HG03159 (cell line): ENCODE data around the gene GPC5.
"Not testable (repeated sequence)": the region's sequence is repeated elsewhere in the genome, so short reads cannot be mapped to it uniquely, and the experiment has no call there.

ENCODE experiments used
- ATAC-seq: cut with Tn5 transposase; IDR thresholded peaks from one replicate; pipeline ENCODE4 v1.9.1; 2021; ENCODE audit warnings: mild to moderate bottlenecking, moderate library complexity; ENCODE audit not compliant: unreplicated experiment

The GPC5 gene

DNA sequence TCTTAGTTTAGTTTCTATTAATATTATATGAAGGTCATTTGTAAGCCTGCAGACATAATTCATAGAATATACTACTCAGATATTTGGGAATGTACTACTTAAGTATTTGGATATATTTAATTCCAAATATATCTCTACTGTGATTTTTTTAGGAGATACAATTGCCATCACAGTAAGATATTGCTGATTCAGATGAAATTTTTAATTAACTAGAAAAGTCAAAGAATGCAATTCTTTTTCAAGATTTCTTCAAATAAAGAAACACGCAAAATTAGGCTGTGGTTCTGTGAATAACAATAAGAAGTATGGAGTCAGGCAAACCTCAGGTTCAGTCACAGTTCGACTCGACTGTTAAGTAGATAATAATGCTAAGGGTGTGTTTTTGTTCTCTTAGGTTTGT is 1277.8 kb downstream of the GPC5 start:
- ATAC-seq, result no peak

DNA sequence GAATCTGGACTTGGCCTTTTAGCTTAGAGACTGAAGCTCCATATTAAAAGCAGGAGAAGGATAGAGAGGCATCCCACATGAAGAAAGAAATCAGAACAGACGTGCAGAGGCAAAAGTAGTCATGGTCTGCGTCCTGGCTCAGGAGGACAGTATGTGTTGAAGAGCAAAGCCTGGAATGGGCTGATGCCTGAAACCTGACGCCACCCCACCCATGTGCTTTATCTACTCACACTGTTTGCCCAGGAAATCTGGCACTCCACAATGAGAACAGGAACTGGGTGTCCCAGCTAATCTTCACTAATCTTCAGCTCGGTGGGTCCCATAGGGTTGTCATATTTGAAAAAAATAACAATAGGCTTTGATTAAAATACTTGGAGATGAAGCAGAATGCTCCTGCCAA is 1279.2 kb downstream of the GPC5 start:
- ATAC-seq, result no peak

DNA sequence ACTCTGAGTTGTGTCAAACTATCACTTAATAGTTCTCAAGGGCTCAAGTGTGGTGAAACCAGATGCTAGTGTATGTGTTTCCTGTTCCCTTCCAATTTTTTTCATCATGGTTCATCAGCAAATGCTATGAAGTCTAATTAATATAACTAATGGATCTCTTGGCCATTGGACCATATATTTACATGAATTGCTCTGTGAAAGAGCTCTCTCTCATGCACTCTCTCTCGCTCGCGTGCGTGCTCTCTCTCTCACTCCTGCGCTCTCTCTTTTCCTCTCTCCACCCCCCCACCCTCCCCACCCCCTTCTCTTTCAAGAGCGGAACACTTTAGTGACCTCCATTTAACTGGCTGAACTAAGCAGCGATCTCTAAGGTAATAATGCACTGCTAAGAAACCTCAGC is 1281.2 kb downstream of the GPC5 start:
- no peak for ATAC-seq

DNA sequence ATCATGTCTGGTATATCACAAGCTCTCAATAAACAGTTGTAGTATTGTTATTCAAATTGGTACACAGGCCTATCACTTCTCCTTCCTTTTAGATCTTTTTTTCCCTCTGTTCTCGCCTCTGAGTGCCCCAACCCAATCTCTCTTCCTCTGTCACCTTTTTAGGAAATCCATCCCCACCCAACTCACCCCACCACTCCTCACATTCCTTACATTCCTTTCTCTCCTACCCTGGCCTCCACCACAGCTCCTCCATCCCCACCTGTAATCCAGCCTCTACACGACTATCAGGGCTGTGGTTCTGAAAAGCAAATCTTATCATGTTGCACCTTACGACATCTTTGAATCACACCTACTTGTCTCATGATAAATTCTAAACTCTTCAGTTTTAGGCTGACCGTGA is 1282.8 kb downstream of the GPC5 start:
- ATAC-seq, result no peak

DNA sequence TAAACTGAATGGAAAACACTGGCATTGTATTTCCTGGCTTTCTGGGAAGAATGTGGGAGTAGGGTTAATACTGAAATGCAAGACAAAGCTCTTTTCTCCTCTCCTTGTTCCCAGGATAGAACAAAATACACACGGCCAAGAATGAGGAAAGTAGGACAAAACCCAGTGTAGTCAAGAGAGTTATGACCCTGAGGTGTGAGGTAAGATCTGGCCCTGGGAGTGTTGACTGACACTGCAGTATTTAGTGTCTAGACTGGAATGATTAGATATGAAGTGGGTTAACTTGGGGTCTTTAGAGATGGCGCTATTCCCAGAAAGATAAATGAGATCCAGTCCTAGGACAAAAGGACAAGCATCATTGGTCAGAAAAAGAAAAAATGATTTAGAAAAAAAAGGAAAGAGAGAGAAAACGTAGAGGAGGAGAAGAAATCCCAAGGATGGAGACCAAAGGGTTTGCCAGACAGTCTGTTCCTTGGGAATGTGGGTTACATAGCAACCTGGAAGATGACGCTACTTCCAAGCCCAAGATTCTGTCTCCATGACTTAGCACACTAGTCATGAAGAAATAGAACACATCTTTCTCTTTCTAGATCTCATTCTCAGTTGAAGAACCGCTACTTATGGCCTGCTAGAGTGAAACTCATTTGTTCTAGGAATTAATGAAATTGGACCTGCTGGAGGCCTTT is 1284.6 kb downstream of the GPC5 start:
- ATAC-seq, result no peak

DNA sequence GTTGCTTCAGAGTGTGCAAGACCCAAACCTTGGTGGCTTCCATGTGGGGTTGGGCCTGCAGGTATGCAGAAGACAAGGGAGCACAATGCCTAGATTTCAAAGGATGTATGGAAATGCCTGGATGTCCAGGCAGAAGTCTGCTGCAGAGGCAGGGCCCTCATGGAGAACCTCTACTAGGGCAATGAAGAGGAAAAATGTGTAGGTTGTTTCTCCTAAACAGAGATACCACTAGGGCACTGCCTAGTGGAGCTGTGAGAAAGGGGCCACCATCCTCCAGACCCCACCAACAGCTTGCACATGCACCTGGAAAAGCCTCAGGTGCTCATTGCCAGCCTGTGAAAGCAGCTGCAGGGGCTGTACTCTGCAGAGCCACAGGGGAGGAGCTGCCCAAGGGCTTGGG is 1295.6 kb downstream of the GPC5 start:
- no peak for ATAC-seq

DNA sequence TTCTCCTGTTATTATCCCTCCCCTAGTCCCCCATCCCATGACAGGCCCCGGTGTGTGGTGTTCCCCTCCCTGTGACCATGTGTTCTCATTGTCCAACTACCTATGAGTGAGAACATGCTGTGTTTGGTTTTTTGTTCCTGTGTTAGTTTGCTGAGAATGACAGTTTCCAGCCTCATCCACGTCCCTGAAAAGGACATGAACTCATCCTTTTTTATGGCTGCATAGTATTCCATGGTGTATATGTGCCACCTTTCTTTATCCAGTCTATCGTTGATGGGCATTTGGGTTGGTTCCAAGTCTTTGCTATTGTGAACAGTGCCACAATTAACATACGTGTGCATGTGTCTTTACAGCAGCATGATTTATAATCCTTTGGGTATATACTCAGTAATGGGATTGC is 1297.4 kb downstream of the GPC5 start:
- ATAC-seq, result not testable (repeated sequence)

DNA sequence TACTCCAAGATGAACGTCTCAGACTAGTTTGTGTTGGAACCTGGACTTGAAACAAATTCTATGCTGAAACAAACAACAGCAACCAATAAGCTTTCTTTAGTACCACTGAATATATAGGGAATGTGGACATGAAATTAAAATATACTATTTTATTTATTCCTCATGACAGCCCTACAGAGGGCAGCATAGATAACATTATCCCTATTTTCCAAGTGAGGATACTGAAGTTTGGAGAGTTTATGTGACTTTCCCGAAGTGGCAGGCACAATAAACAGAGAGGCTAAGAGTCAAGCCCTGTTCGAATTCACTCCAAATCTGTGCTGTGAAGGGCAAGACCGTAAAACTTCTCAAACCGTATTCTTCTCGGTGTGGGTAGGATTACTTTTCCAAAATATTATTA is 1318.3 kb downstream of the GPC5 start:
- no peak for ATAC-seq

DNA sequence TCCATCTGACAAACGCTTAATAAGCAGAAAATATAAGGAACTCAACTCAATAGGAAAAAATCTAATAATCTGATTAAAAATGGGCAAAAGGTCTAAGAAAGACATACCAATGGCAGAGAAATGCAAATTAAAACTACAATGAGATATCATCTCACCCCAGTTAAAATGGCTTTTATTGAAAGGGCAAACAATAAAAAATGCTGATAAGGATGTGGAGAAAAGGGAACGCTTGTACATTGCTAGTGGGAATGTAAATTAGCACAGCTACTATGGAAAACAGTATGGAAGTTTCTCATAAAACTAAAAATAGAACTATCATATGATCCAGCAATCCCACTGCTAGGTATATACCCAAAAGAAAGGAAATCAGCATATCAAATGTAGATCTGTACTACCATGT is 1319.4 kb downstream of the GPC5 start:
- no peak for ATAC-seq

DNA sequence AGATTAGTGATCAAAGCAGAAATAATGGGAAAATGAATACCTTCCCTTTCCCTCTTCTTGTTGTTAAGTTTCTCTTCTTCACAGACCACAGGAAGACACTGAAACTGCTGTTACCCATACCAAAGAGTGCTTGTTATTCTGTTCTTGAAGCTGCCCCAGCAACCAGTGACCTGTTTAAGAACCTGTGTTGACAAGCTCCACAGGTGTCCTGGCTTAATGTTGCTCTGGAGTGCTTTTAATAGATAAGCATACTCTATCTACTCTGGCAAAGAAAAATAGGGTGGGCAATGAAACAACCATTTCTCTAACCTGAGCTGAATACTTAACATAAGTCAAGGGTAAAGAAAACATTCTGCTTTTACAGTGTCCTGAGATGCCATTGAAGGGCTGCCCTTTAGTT is 1321.4 kb downstream of the GPC5 start:
- no peak for ATAC-seq

DNA sequence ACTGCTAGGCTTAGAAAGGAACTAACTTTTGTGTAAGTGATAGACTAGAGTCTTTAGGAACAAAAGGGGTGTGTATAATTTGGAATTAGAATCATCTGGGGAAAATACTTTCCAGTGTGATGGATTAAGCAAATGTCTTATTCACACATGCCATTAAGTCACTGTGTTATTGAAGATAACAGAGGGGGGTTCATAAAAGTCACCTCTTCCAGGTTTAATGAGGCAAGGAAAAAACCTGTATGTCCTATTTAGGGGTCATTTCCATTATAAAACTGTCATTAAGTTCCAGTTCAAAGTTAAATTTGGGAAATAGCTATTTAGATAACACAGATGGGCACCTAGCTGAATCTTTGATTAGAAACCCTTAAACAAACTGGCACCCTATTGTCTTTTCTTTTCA is 1323.2 kb downstream of the GPC5 start:
- ATAC-seq, result no peak

DNA sequence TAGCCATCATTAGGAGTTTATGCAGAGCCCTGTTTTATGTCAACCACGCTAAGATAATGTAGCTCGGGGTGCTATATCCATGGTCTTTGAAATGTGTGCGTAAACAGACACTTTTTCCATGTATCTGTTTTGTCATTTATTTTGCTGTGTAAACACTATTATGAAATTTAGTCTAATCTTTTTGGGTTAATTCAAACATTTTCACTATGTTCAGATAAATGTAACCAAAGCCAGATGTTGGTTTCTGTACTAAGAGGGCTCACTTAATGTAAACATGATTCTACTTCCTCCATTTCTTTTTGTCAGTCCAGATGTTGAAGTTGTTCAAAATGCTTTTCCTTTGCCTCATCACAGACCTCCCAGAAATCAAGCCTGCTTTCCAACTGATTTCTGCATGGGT is 1328.7 kb downstream of the GPC5 start:
- ATAC-seq, result no peak

DNA sequence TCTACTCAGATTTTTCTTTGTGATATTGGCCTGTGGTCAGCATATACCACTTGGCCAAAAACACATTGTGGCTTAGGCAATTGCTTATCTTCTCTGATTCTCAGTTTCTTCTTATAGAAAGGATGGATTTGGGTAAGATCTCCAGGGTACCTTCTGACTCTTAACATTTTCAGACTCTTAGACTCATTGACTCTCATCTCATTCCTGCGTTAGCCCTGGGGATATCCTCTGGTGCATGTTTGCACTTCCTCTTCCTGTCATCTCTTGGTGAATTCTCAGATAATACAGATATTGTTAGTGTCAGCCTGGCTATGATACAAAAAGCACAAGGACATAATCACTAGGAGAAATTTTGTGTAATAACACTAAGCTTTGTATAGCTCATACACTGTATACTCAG is 1335.6 kb downstream of the GPC5 start:
- ATAC-seq, result no peak

DNA sequence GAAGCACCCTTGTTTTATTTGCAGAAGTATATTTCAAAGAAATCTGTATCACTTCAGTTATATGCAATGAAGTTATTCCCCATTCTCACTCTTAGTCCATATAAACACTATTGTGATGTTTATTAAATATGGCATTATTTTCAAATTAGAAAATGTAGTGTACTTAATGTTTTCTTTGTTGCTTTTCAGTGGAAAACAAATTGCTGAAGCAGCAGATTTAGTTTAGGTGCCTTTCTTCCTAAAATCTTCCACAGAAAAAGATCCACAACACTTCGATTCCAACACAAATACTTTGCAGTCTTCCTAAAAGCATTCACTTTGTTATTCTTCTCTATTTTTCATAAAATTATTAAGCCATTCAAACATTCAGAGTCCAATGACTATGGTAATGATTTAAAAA is 1336.1 kb downstream of the GPC5 start:
- no peak for ATAC-seq

DNA sequence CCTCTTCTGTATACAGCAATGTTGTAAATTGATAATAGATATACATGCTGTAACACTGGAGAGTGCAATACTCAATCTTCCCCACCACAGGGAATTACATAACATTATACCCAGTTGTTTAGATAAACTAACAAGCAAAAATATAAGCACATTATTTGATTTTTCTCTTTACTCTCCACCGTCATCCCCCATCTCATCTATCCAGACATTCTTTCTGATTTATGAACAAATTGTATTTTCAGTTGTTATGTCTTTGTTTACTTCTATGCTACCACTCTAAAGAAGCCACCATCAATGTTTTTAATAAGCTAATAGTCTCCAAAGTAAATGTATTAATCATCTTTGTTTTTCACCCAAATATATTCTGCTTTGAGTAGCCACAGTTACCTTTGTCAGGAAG is 1337.5 kb downstream of the GPC5 start:
- ATAC-seq, result no peak

DNA sequence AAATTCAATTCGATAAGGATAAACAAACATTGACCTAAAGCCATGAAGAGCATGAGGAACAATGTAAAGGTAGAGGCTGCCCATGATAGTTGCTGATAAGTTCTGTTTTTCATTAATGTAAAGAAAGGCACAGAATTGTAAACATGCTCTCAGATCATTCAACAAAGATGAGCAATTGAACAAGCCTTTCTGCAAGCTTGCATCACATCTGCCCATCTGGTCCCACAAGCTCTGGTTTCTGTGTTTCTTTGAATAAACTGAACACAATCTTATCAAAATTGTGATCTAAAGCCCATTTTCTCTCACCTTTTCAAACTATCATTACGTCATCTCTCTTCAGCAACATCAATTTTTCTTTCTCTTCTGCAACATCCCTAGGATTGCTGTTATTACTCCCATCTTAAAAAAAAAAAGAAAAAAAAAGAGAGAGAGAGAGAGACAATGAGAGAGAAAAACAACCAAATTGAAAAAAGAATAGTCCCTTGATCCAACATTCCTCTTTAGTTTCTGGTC is 1340.9 kb downstream of the GPC5 start:
- ATAC-seq, result no peak

DNA sequence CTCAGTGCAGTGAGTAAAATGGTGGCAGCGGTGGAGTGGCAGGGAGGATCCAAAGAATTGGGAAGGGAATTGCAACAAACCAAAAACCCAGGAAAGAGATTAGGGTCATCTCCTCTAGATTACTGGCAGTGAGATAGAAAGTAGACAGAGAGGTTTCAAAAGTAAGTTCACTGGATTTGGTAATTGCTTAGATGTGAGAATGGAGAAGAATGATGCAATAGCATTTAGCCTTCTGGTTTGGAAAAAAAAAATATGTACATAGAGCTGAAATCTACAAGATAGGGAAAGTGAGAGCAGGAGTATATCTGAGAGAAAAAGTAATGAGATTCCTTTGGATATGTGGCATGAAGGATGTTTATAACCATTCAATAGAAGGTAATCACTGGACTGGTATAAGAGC is 1345.6 kb downstream of the GPC5 start:
- no peak for ATAC-seq

DNA sequence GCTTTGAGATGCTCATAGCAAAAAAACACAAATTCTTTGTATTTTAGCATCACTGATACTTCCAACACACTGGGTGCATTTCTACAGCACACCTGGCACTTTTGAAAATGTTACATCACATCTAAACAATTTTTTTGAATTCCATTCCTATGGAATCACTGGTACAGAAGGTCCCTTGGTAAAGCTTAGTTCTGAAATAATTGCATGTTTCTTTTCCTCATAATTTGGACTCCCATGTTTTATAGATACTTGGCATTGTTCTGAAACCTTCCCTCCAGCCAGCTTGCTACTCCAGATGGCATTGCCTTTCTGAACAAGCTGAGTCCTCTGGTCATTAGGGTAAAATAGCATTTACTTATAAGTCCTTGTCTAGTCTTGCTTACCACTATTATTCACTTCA is 1346.8 kb downstream of the GPC5 start:
- ATAC-seq, result no peak

DNA sequence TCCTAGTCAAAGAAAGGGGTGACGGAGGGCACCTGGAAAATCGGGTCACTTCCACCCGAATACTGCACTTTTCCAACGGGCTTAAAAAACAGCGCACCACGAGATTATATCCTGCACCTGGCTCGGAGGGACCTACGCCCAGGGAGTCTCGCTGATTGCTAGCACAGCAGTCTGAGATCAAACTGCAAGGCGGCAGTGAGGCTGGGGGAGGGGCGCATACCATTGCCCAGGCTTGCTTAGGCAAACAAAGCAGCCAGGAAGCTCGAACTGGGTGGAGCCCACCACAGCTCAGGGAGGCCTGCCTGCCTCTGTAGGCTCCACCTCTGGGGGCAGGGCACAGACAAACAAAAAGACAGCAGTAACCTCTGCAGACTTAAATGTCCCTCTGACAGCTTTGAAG is 1354.3 kb downstream of the GPC5 start:
- not testable (repeated sequence) for ATAC-seq

DNA sequence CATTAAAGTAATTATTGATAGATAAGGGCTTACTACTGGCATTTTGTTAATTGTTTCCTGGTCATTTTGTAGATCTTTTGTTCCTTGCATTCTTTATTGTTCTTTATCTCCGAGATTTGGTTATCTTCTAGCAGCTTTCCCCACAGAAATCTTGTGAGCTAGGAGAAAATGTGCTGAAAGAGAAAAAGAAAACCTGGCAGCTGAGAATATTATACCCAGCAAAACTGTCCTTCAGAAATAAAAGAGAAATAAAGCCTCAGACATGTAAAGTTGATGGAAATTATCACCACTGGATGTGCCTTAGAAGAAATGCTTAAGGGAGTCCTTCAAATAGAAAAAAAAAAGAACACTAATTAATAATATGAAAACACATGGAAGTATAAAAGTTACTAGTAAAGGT is 1363.3 kb downstream of the GPC5 start:
- ATAC-seq, result no peak

DNA sequence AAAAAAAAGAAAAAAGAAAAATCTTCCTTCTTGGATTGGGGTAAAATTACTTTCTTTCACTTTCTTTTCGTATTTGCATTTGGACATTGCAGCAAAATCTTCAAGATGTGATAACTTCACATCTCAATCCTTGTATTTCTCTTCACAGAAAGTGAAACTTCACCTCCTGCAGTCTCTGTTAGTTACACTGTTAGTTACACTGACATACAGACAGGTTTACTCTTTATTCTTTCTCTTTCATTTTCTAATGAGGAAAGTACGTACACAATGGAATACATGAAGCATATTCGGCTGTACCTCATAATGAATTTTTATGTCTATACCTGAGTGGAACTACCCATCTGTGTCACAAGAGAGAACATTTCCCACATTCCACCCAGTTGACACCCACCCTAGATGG is 1369.0 kb downstream of the GPC5 start:
- no peak for ATAC-seq

DNA sequence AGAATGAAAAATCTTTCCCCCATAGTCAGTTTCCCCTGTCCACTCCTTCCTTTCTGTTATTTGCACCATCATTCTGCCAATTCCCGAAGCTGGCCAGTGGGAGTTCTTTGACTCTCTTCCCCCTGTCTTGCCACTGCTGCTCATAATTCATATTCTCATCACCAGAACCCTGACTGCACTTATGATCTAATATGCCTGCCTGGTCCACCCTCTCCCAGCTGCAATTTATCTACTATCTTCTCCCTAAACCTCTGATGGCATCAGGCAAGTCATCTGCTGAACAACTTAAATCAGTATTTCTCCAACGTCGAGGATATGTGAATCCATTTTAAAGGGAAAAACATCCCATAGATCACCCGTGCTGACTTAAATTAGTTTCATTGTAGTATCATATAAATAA is 1370.2 kb downstream of the GPC5 start:
- ATAC-seq, result no peak

DNA sequence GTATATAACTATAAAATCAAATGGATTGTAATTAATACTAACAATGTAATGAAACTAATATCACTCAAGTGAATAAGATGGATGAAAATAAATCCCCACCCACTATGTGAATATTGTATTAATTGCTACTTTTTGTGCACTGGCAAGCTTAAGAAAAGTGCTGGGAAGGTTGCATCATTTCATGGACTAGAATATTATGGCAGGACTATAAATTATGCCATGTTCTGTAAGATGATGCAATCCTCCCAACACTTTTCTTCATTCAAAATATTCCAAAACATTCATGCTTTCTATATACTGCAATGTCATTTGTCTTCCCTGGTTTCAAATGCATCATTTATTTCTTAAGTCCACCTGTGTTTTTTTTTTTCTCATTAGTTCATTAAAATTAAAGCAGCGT is 1370.6 kb downstream of the GPC5 start:
- no peak for ATAC-seq
